ENCODE measurements around the gene HNRNPL.
"Not testable (repeated sequence)": the region's sequence is repeated elsewhere in the genome, so short reads cannot be mapped to it uniquely, and the experiment has no call there.

HNRNPL gene

GRCh38 chr19:38888876-38889275, 39.1 kb upstream of the HNRNPL start:
- no peak for DNase-seq (ENCODE audit: low spot score)
- Histone ChIP-seq H2BK5ac (ENCODE audit: low read length) (peak overlapping the region; percentile 4), H2BK12ac (ENCODE audit: low read length) (no peak overlapping the region), H2BK15ac (ENCODE audit: low read length) (peak overlapping the region; percentile 20), H3K18ac (ENCODE audit: low read length) (no peak overlapping the region), H4K8ac (ENCODE audit: low read depth, low read length) (no peak overlapping the region), H3K36me3 (replicated peaks in 1 of 2; ENCODE audit: control insufficient read depth in 2 of 2, insufficient read depth in 2 of 2, low read length in 2 of 2) (peaks cover 0 to 13% of the 10 kb centered on the region in 2 donors), H3K27me3 (ENCODE audit: control insufficient read depth in 3 of 3, insufficient read depth in 3 of 3, low read depth in 1 of 3, low read length in 3 of 3) (no peaks in the 10 kb centered on the region), H3K4me3 (ENCODE audit: low read length in 2 of 2) (no peak overlapping the region), H2AK5ac (ENCODE audit: low read depth, low read length) (peak overlapping the region; percentile 66), H3K14ac (ENCODE audit: low read length) (no peak overlapping the region), H3K9me3 (replicated peaks in 1 of 2; ENCODE audit: control insufficient read depth in 2 of 2, insufficient read depth in 1 of 2, low read depth in 1 of 2, low read length in 2 of 2) (no peaks in the 10 kb centered on the region), H3K4me1 (ENCODE audit: control insufficient read depth in 2 of 2, insufficient read depth in 1 of 2, low read depth in 1 of 2, low read length in 2 of 2) (peaks cover 0 to 2% of the 10 kb centered on the region in 2 donors), H3K4me2 (ENCODE audit: insufficient read depth, low read length, poor library complexity, severe bottlenecking) (no peak overlapping the region), H4K91ac (ENCODE audit: low read depth, low read length, poor library complexity) (no peak overlapping the region), H3K23ac (ENCODE audit: low read depth, low read length, poor library complexity) (no peak overlapping the region), H2AFZ (ENCODE audit: low read length) (no peak overlapping the region), H3K27ac (replicated peaks; ENCODE audit: low read length) (no peak overlapping the region), H3K4ac (ENCODE audit: low read length) (no peak overlapping the region), H3K79me1 (ENCODE audit: low read depth, low read length) (no peaks in the 10 kb centered on the region), H2BK120ac (ENCODE audit: low read depth, low read length) (no peak overlapping the region), H3K9ac (ENCODE audit: low read depth, low read length, poor library complexity) (no peak overlapping the region)
- no CpG with 5 or more reads among the region's 17 CpGs for WGBS, 2 donors (ENCODE audit: extremely low coverage in 2 of 2, insufficient read length in 2 of 2, insufficient replicate concordance in 1 of 2)

- H3K27ac ChIP-seq (replicated peaks; ENCODE audit: low read length); H2AFZ ChIP-seq (ENCODE audit: low read length); H3K4me2 ChIP-seq (ENCODE audit: insufficient read depth, low read length, poor library complexity, severe bottlenecking); H3K9me3 ChIP-seq (replicated peaks in 1 of 2; ENCODE audit: control insufficient read depth in 2 of 2, insufficient read depth in 1 of 2, low read depth in 1 of 2, low read length in 2 of 2); H3K4ac ChIP-seq (ENCODE audit: low read length); H4K8ac ChIP-seq (ENCODE audit: low read depth, low read length); H2BK120ac ChIP-seq (ENCODE audit: low read depth, low read length); H3K27me3 ChIP-seq (ENCODE audit: control insufficient read depth in 3 of 3, insufficient read depth in 3 of 3, low read depth in 1 of 3, low read length in 3 of 3); H2BK12ac ChIP-seq (ENCODE audit: low read length); H3K9ac ChIP-seq (ENCODE audit: low read depth, low read length, poor library complexity); H4K91ac ChIP-seq (ENCODE audit: low read depth, low read length, poor library complexity); H2BK5ac ChIP-seq (ENCODE audit: low read length); DNase-seq (ENCODE audit: low spot score); H3K79me1 ChIP-seq (ENCODE audit: low read depth, low read length); H3K4me1 ChIP-seq (ENCODE audit: control insufficient read depth in 2 of 2, insufficient read depth in 1 of 2, low read depth in 1 of 2, low read length in 2 of 2); H3K14ac ChIP-seq (ENCODE audit: low read length); H2AK5ac ChIP-seq (ENCODE audit: low read depth, low read length); H3K4me3 ChIP-seq (ENCODE audit: low read length in 2 of 2); H2BK15ac ChIP-seq (ENCODE audit: low read length); H3K18ac ChIP-seq (ENCODE audit: low read length); H3K23ac ChIP-seq (ENCODE audit: low read depth, low read length, poor library complexity): not testable (repeated sequence)
- peaks cover 0 to 13% of the 10 kb centered on the region in 2 donors for H3K36me3 ChIP-seq (replicated peaks in 1 of 2; ENCODE audit: control insufficient read depth in 2 of 2, insufficient read depth in 2 of 2, low read length in 2 of 2)
- WGBS, 2 donors (ENCODE audit: extremely low coverage in 2 of 2, insufficient read length in 2 of 2, insufficient replicate concordance in 1 of 2): no CpG with 5 or more reads among the region's 3 CpGs
Measured at GRCh38 chr19:38884691-38885090, 34.9 kb upstream of the HNRNPL start.

GRCh38 chr19:38883286-38883685, 33.5 kb upstream of the HNRNPL start:
- Histone ChIP-seq H3K27me3 (ENCODE audit: control insufficient read depth in 3 of 3, insufficient read depth in 3 of 3, low read depth in 1 of 3, low read length in 3 of 3) (no peaks in the 10 kb centered on the region), H3K14ac (ENCODE audit: low read length) (no peak overlapping the region), H3K9ac (ENCODE audit: low read depth, low read length, poor library complexity) (no peak overlapping the region), H3K23ac (ENCODE audit: low read depth, low read length, poor library complexity) (peak overlapping the region; percentile 75), H3K27ac (replicated peaks; ENCODE audit: low read length) (no peak overlapping the region), H4K8ac (ENCODE audit: low read depth, low read length) (no peak overlapping the region), H3K18ac (ENCODE audit: low read length) (no peak overlapping the region), H2AK5ac (ENCODE audit: low read depth, low read length) (no peak overlapping the region), H2AFZ (ENCODE audit: low read length) (no peak overlapping the region), H2BK12ac (ENCODE audit: low read length) (no peak overlapping the region), H3K4ac (ENCODE audit: low read length) (no peak overlapping the region), H3K4me2 (ENCODE audit: insufficient read depth, low read length, poor library complexity, severe bottlenecking) (no peak overlapping the region), H3K9me3 (replicated peaks in 1 of 2; ENCODE audit: control insufficient read depth in 2 of 2, insufficient read depth in 1 of 2, low read depth in 1 of 2, low read length in 2 of 2) (no peaks in the 10 kb centered on the region), H2BK15ac (ENCODE audit: low read length) (no peak overlapping the region), H4K91ac (ENCODE audit: low read depth, low read length, poor library complexity) (no peak overlapping the region), H3K36me3 (replicated peaks in 1 of 2; ENCODE audit: control insufficient read depth in 2 of 2, insufficient read depth in 2 of 2, low read length in 2 of 2) (peaks cover 0 to 1% of the 10 kb centered on the region in 2 donors), H3K79me1 (ENCODE audit: low read depth, low read length) (no peaks in the 10 kb centered on the region), H2BK5ac (ENCODE audit: low read length) (no peak overlapping the region), H3K4me3 (ENCODE audit: low read length in 2 of 2) (peak overlapping the region in 1 of 2 donors; percentile 42), H3K4me1 (ENCODE audit: control insufficient read depth in 2 of 2, insufficient read depth in 1 of 2, low read depth in 1 of 2, low read length in 2 of 2) (peaks cover 3 to 5% of the 10 kb centered on the region in 2 donors), H2BK120ac (ENCODE audit: low read depth, low read length) (no peak overlapping the region)
- no peak for DNase-seq (ENCODE audit: low spot score)
- WGBS, 2 donors (ENCODE audit: extremely low coverage in 2 of 2, insufficient read length in 2 of 2, insufficient replicate concordance in 1 of 2): no CpG with 5 or more reads among the region's 9 CpGs

GRCh38 chr19:38880882-38881609, 31.3 kb upstream of the HNRNPL start:
- no CpG with 5 or more reads among the region's 19 CpGs for WGBS, 2 donors (ENCODE audit: extremely low coverage in 2 of 2, insufficient read length in 2 of 2, insufficient replicate concordance in 1 of 2)
- H3K4me2 ChIP-seq (ENCODE audit: insufficient read depth, low read length, poor library complexity, severe bottlenecking): no peak overlapping the region
- no peak overlapping the region for H3K4ac ChIP-seq (ENCODE audit: low read length)
- no peak overlapping the region for H3K9ac ChIP-seq (ENCODE audit: low read depth, low read length, poor library complexity)
- peak overlapping the region; percentile 61 for H2AK5ac ChIP-seq (ENCODE audit: low read depth, low read length)
- no peak overlapping the region for H3K4me3 ChIP-seq (ENCODE audit: low read length in 2 of 2)
- H2AFZ ChIP-seq (ENCODE audit: low read length): no peak overlapping the region
- no peak overlapping the region for H2BK15ac ChIP-seq (ENCODE audit: low read length)
- H3K4me1 ChIP-seq (ENCODE audit: control insufficient read depth in 2 of 2, insufficient read depth in 1 of 2, low read depth in 1 of 2, low read length in 2 of 2): peaks cover 8 to 12% of the 10 kb centered on the region in 2 donors
- no peaks in the 10 kb centered on the region for H3K79me1 ChIP-seq (ENCODE audit: low read depth, low read length)
- no peak overlapping the region for H4K91ac ChIP-seq (ENCODE audit: low read depth, low read length, poor library complexity)
- H3K36me3 ChIP-seq (replicated peaks in 1 of 2; ENCODE audit: control insufficient read depth in 2 of 2, insufficient read depth in 2 of 2, low read length in 2 of 2): no peaks in the 10 kb centered on the region
- no peaks in the 10 kb centered on the region for H3K27me3 ChIP-seq (ENCODE audit: control insufficient read depth in 3 of 3, insufficient read depth in 3 of 3, low read depth in 1 of 3, low read length in 3 of 3)
- no peak overlapping the region for H4K8ac ChIP-seq (ENCODE audit: low read depth, low read length)
- no peak overlapping the region for H3K23ac ChIP-seq (ENCODE audit: low read depth, low read length, poor library complexity)
- peak overlapping the region; percentile 76 for H3K18ac ChIP-seq (ENCODE audit: low read length)
- DNase-seq (ENCODE audit: low spot score): no peak
- H3K9me3 ChIP-seq (replicated peaks in 1 of 2; ENCODE audit: control insufficient read depth in 2 of 2, insufficient read depth in 1 of 2, low read depth in 1 of 2, low read length in 2 of 2): no peaks in the 10 kb centered on the region
- no peak overlapping the region for H2BK5ac ChIP-seq (ENCODE audit: low read length)
- no peak overlapping the region for H3K27ac ChIP-seq (replicated peaks; ENCODE audit: low read length)
- no peak overlapping the region for H2BK120ac ChIP-seq (ENCODE audit: low read depth, low read length)
- peak overlapping the region; percentile 10 for H2BK12ac ChIP-seq (ENCODE audit: low read length)
- peak overlapping the region; percentile 56 for H3K14ac ChIP-seq (ENCODE audit: low read length)

Data from neuronal stem cell (in vitro differentiated cells).